Mucosa of rectum (tissue), 2 donors: Measurements from ENCODE around the gene RORC.
A peak's percentile ranks its signal among the peaks of the same experiment; 100 is the strongest.

Experiments
- H3K27ac ChIP-seq, 2 donors: one replicate each; pipeline ENCODE4 v1.7.0; 2013; ENCODE audit warnings: inconsistent platforms in 2 of 2, low read depth in 2 of 2, low read length in 2 of 2
- H3K27me3 ChIP-seq, 2 donors: one replicate each; pipeline ENCODE4 v1.7.0; 2013; ENCODE audit warnings: low read length in 2 of 2; ENCODE audit not compliant: control insufficient read depth in 2 of 2, insufficient read depth in 2 of 2
- H3K36me3 ChIP-seq, 2 donors: one replicate each; pipeline ENCODE4 v1.7.0; 2013; ENCODE audit warnings: low read length in 2 of 2; ENCODE audit not compliant: control insufficient read depth in 2 of 2, insufficient read depth in 2 of 2
- H3K4me1 ChIP-seq, 2 donors: one replicate each; pipeline ENCODE4 v1.7.0; 2013; ENCODE audit warnings: low read length in 2 of 2, mild to moderate bottlenecking in 1 of 2; ENCODE audit not compliant: control insufficient read depth in 2 of 2, insufficient read depth in 2 of 2
- H3K4me3 ChIP-seq, 2 donors: one replicate each; pipeline ENCODE4 v1.7.0; 2013; ENCODE audit warnings: low read length in 2 of 2
- H3K9ac ChIP-seq, 2 donors: one replicate each; pipeline ENCODE4 v1.7.0; 2013; ENCODE audit warnings: low read length in 2 of 2, low read depth in 1 of 2, mild to moderate bottlenecking in 1 of 2
- H3K9me3 ChIP-seq, 2 donors: one replicate each; pipeline ENCODE4 v1.7.0; 2013; ENCODE audit warnings: low read length in 2 of 2; ENCODE audit not compliant: control insufficient read depth in 2 of 2
- donor health status: healthy.
- donor health status: Normal muscosa, but diverticular disease.

RORC gene

GRCh38 chr1:151838222-151839081, 6.8 kb upstream of the RORC start:
- Histone ChIP-seq H3K27me3 (peaks cover 3 to 6% of the 10 kb centered on the region in 2 donors), H3K27ac (peak overlapping the region in 1 of 2 donors; percentile 90), H3K9me3 (no peaks in the 10 kb centered on the region), H3K4me3 (peak overlapping the region; percentile 11 to 77), H3K9ac (peak overlapping the region in 1 of 2 donors; percentile 83), H3K4me1 (peaks cover 27 to 38% of the 10 kb centered on the region in 2 donors), H3K36me3 (no peaks in the 10 kb centered on the region)

- Histone ChIP-seq H3K4me3 (no peak overlapping the region), H3K36me3 (no peaks in the 10 kb centered on the region), H3K4me1 (peaks cover 29 to 43% of the 10 kb centered on the region in 2 donors), H3K27me3 (peaks cover 3 to 6% of the 10 kb centered on the region in 2 donors), H3K9ac (no peak overlapping the region), H3K27ac (peak overlapping the region; percentile 74 to 84), H3K9me3 (no peaks in the 10 kb centered on the region)
These were observed 6.3 kb upstream of the RORC start for GRCh38 chr1:151837884-151838221.

GRCh38 chr1:151837197-151837596, 5.6 kb upstream of the RORC start:
- H3K4me1 ChIP-seq = peaks cover 36 to 50% of the 10 kb centered on the region in 2 donors

GRCh38 chr1:151835596-151835995, 4.0 kb upstream of the RORC start:
- H3K36me3 ChIP-seq = no peaks in the 10 kb centered on the region
- H3K4me1 ChIP-seq = peaks cover 44 to 62% of the 10 kb centered on the region in 2 donors
- no peak overlapping the region for H3K27ac ChIP-seq
- H3K9me3 ChIP-seq = no peaks in the 10 kb centered on the region
- H3K4me3 ChIP-seq = no peak overlapping the region
- peak overlapping the region in 1 of 2 donors; percentile 50 for H3K9ac ChIP-seq
- H3K27me3 ChIP-seq = peaks cover 3 to 6% of the 10 kb centered on the region in 2 donors

More at GRCh38 chr1:151837197-151837596, 5.6 kb upstream of the RORC start:
- H3K9ac ChIP-seq = peak overlapping the region in 1 of 2 donors; percentile 50
- peaks cover 3 to 6% of the 10 kb centered on the region in 2 donors for H3K27me3 ChIP-seq
- peak overlapping the region; percentile 74 to 84 for H3K27ac ChIP-seq
- no peak overlapping the region for H3K4me3 ChIP-seq
- H3K36me3 ChIP-seq = no peaks in the 10 kb centered on the region
- H3K9me3 ChIP-seq = no peaks in the 10 kb centered on the region

- Histone ChIP-seq H3K9me3 (no peaks in the 10 kb centered on the region), H3K27ac (no peak overlapping the region), H3K27me3 (peaks cover under 1 to 3% of the 10 kb centered on the region in 2 donors), H3K4me3 (no peak overlapping the region), H3K36me3 (no peaks in the 10 kb centered on the region), H3K4me1 (peaks cover 48 to 60% of the 10 kb centered on the region in 2 donors), H3K9ac (peak overlapping the region in 1 of 2 donors; percentile 13)
These were observed 2.6 kb upstream of the RORC start for GRCh38 chr1:151834239-151834638.

GRCh38 chr1:151833172-151833900, 1.7 kb upstream of the RORC start:
- Histone ChIP-seq H3K36me3 (peaks cover 0 to under 1% of the 10 kb centered on the region in 2 donors), H3K27ac (peak overlapping the region; percentile 45 to 92), H3K9ac (peak overlapping the region in 1 of 2 donors; percentile 84), H3K27me3 (no peaks in the 10 kb centered on the region), H3K4me3 (peak overlapping the region in 1 of 2 donors; percentile 20), H3K4me1 (peaks cover 49 to 61% of the 10 kb centered on the region in 2 donors), H3K9me3 (no peaks in the 10 kb centered on the region)

GRCh38 chr1:151832318-151832980, 847 bp upstream of the RORC start:
- peaks cover 48 to 61% of the 10 kb centered on the region in 2 donors for H3K4me1 ChIP-seq
- peaks cover 0 to 2% of the 10 kb centered on the region in 2 donors for H3K36me3 ChIP-seq
- peak overlapping the region; percentile 56 to 84 for H3K9ac ChIP-seq
- no peaks in the 10 kb centered on the region for H3K9me3 ChIP-seq
- no peaks in the 10 kb centered on the region for H3K27me3 ChIP-seq
- H3K4me3 ChIP-seq = peak overlapping the region; percentile 20 to 79
- peak overlapping the region; percentile 89 to 92 for H3K27ac ChIP-seq

GRCh38 chr1:151831256-151831591, 378 bp downstream of the RORC start:
- peaks cover 40 to 50% of the 10 kb centered on the region in 2 donors for H3K4me1 ChIP-seq
- peaks cover 0 to 2% of the 10 kb centered on the region in 2 donors for H3K36me3 ChIP-seq
- H3K27ac ChIP-seq = peak overlapping the region; percentile 89 to 92
- H3K9me3 ChIP-seq = no peaks in the 10 kb centered on the region
- peak overlapping the region; percentile 84 to 86 for H3K9ac ChIP-seq
- no peaks in the 10 kb centered on the region for H3K27me3 ChIP-seq
- peak overlapping the region; percentile 75 to 79 for H3K4me3 ChIP-seq

GRCh38 chr1:151830055-151830454, 1.5 kb downstream of the RORC start:
- peaks cover 40 to 49% of the 10 kb centered on the region in 2 donors for H3K4me1 ChIP-seq
- H3K27ac ChIP-seq = peak overlapping the region; percentile 89 to 92
- H3K36me3 ChIP-seq = peaks cover 0 to 2% of the 10 kb centered on the region in 2 donors
- H3K9ac ChIP-seq = peak overlapping the region; percentile 17 to 84
- no peaks in the 10 kb centered on the region for H3K27me3 ChIP-seq
- no peaks in the 10 kb centered on the region for H3K9me3 ChIP-seq
- peak overlapping the region; percentile 38 to 75 for H3K4me3 ChIP-seq
